HepG2 (cell line): ENCODE results near the gene ILRUN. TPM values are rescaled to one million over a fixed set of nuclear protein-coding genes. Genes with fewer than 3 reads are reported as not detected.

Experiments used
- ATF4 ChIP-seq, 2 experiments: fragments of 450-650 bp in 1 of 2; sonication (generic) in 1 of 2; formaldehyde crosslinking; IDR thresholded peaks; 2 replicates each; pipeline versions ENCODE4 v1.5.0 to v1.8.0; 2020 to 2022; ENCODE audit warnings: mild to moderate bottlenecking in 1 of 2, missing genetic modification reagents in 1 of 2
- DMAP1 ChIP-seq: IDR thresholded peaks from 2 replicates; pipeline ENCODE4 v1.6.1; 2016
- ETV6 ChIP-seq: sonication (generic); formaldehyde crosslinking; conservative IDR thresholded peaks from 2 replicates; pipeline ENCODE4 v1.4.0; 2020; ENCODE audit warnings: missing genetic modification reagents
- FOXA1 ChIP-seq, 2 experiments: fragments of 450-650 bp in 1 of 2; sonication (generic) in 1 of 2; formaldehyde crosslinking in 1 of 2; IDR thresholded peaks; 2 replicates each; pipeline versions ENCODE4 v1.4.0 to v1.6.1; 2016 to 2020; ENCODE audit warnings: missing genetic modification reagents in 1 of 2
- POGZ ChIP-seq: sonication (generic); formaldehyde crosslinking; IDR thresholded peaks from 2 replicates; pipeline ENCODE4 v1.4.0; 2020; ENCODE audit warnings: mild to moderate bottlenecking, missing genetic modification reagents
- PRDM15 ChIP-seq: sonication (generic); formaldehyde crosslinking; IDR thresholded peaks from 2 replicates; pipeline ENCODE4 v1.4.0; 2020; ENCODE audit warnings: missing genetic modification reagents
- SUZ12 ChIP-seq: fragments of 150-350 bp; IDR thresholded peaks from 2 replicates; pipeline ENCODE4 v1.6.1; 2014; ENCODE audit warnings: low read depth, low read length
- ZFP41 ChIP-seq: sonication (generic); formaldehyde crosslinking; IDR thresholded peaks from 2 replicates; pipeline ENCODE4 v1.4.0; 2020; ENCODE audit warnings: mild to moderate bottlenecking, missing genetic modification reagents, borderline replicate concordance
- ZNF234 ChIP-seq: sonication (generic); formaldehyde crosslinking; conservative IDR thresholded peaks from 2 replicates; pipeline ENCODE4 v1.5.1; 2020; ENCODE audit warnings: mild to moderate bottlenecking, missing genetic modification reagents
- ZNF407 ChIP-seq: sonication (generic); formaldehyde crosslinking; IDR thresholded peaks from one replicate; pipeline ENCODE4 v1.5.1; 2020; ENCODE audit warnings: mild to moderate bottlenecking, missing genetic modification reagents; ENCODE audit errors: not compliant biosample characterization
- polyA plus RNA-seq, 8 experiments: library from polyadenylated mRNA; depleted of rRNA in 3 of 8; stranded (reverse) in 7 of 8; unstranded in 1 of 8; fragments of >200 nt; fragmentation: Illumina TruSeq in 4 of 8; extraction: Trizol in 4 of 8; gene quantifications; 2 replicates each; pipeline versions ENCODE4 v1.2.1 to v1.2.3, GENCODE V29; 2011 to 2016; ENCODE audit warnings: low read depth in 4 of 8, missing spikeins in 1 of 8, mixed read lengths in 1 of 8; ENCODE audit not compliant: insufficient read depth in 1 of 8
- total RNA-seq, 5 experiments: library from RNA; depleted of rRNA; stranded (reverse); fragments of >200 nt; fragmentation: Illumina TruSeq; extraction: Trizol; gene quantifications; 2 replicates each; pipeline ENCODE4 v1.2.3, GENCODE V29; 2016; ENCODE audit warnings: low read depth in 1 of 5
- TF ChIP-seq, protein P1 (sequence below): IDR thresholded peaks from 2 replicates; pipeline ENCODE4 v1.6.1; 2016
- TF ChIP-seq, protein P2 (sequence below): sonication (generic); formaldehyde crosslinking; IDR thresholded peaks from 2 replicates; pipeline ENCODE4 v1.8.0; 2022; ENCODE audit warnings: mild to moderate bottlenecking, missing genetic modification reagents, moderate library complexity

The ILRUN gene
- total and polyA plus RNA-seq, 2 of the 13 experiments (the other 11 are each of a cell fraction or from before 2014, with no cell fraction given), result 45.5 to 66.6 TPM

DNA sequence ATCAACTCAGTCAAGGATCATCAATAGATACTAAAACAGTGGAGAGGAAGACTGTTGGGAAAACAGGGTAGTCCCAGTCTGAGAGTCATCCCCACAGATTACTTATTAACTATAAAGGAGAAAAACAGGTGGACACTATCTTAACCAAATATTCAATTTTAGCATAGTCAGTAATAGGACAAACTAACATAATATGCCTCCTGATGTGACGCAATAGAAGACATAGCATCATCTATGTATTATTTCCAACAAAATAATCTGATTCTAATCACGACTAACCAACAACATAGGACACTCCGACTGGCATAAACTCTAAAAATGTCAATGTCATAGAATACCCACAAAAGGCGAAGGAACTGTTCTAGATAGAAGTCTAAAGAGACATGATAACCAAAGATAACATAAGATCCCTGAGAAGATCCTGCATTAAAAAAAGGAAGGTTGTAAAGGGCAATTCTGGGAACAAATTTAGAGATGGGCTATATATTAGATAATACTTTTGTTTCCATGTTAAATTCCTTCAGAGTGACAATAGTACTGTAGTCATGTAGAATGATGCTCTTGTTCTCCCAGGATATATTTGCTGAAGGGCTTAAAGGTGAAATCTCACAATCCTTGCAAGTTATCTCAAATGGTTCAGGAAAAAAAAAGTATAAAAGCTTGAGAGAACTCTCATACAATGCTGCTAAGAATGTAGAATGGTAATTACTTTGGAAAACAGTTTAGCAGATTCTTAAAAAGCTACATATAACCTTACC lies 28.9 kb downstream of the ILRUN start (continued):
- TF ChIP-seq ZNF407 (CRISPR knock-in tag), result no peak
- TF ChIP-seq ZNF234 (CRISPR knock-in tag), result no peak
- TF ChIP-seq, protein P1, sequence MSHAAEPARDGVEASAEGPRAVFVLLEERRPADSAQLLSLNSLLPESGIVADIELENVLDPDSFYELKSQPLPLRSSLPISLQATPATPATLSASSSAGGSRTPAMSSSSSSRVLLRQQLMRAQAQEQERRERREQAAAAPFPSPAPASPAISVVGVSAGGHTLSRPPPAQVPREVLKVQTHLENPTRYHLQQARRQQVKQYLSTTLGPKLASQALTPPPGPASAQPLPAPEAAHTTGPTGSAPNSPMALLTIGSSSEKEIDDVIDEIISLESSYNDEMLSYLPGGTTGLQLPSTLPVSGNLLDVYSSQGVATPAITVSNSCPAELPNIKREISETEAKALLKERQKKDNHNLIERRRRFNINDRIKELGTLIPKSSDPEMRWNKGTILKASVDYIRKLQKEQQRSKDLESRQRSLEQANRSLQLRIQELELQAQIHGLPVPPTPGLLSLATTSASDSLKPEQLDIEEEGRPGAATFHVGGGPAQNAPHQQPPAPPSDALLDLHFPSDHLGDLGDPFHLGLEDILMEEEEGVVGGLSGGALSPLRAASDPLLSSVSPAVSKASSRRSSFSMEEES, result 0 out of 2 replicates have a peak, but pooled peaks have one; percentile 37
- TF ChIP-seq SUZ12, result no peak
- TF ChIP-seq ZFP41 (CRISPR knock-in tag), result no peak
- TF ChIP-seq, protein P2, sequence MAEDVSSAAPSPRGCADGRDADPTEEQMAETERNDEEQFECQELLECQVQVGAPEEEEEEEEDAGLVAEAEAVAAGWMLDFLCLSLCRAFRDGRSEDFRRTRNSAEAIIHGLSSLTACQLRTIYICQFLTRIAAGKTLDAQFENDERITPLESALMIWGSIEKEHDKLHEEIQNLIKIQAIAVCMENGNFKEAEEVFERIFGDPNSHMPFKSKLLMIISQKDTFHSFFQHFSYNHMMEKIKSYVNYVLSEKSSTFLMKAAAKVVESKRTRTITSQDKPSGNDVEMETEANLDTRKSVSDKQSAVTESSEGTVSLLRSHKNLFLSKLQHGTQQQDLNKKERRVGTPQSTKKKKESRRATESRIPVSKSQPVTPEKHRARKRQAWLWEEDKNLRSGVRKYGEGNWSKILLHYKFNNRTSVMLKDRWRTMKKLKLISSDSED (CRISPR knock-in tag), result no peak
- TF ChIP-seq DMAP1 (CRISPR knock-in tag), result no peak; the same call in 1 of the 2 replicates
- no peak for TF ChIP-seq PRDM15
- TF ChIP-seq FOXA1 (IDR thresholded peaks at IDR 0.05), result no peak
- TF ChIP-seq FOXA1 (CRISPR knock-in tag; IDR thresholded peaks at IDR 0.05), result no peak
- no peak for TF ChIP-seq ETV6 (CRISPR knock-in tag)
- no peak for TF ChIP-seq POGZ (CRISPR knock-in tag)
- peak in 1 of 2 experiments; percentile 54; a peak in 2 of 4 replicates for TF ChIP-seq ATF4 (CRISPR knock-in tag; IDR thresholded peaks at IDR 0.05)
